GM18519 (cell line): ENCODE data around the gene SULT4A1.

Source experiments
- ATAC-seq: cut with Tn5 transposase; IDR thresholded peaks from one replicate; pipeline ENCODE4 v1.9.1; 2021; ENCODE audit warnings: mild to moderate bottlenecking, moderate library complexity; ENCODE audit not compliant: unreplicated experiment, low FRiP score

The SULT4A1 gene

GRCh38 chr22:43862882-43863202 is 529 bp upstream of the SULT4A1 start:
- ATAC-seq, result no peak

GRCh38 chr22:43861529-43861928 is 784 bp downstream of the SULT4A1 start:
- ATAC-seq, result no peak

GRCh38 chr22:43860831-43861230 is 1.5 kb downstream of the SULT4A1 start:
- no peak for ATAC-seq

GRCh38 chr22:43860126-43860525 is 2.2 kb downstream of the SULT4A1 start:
- ATAC-seq, result no peak

GRCh38 chr22:43859621-43860020 is 2.7 kb downstream of the SULT4A1 start:
- ATAC-seq, result no peak

GRCh38 chr22:43859176-43859575 is 3.1 kb downstream of the SULT4A1 start:
- ATAC-seq, result no peak

- no peak for ATAC-seq
Measured at GRCh38 chr22:43858156-43858895, 4.0 kb downstream of the SULT4A1 start.

- ATAC-seq, result no peak
Measured at GRCh38 chr22:43857367-43857766, 4.9 kb downstream of the SULT4A1 start.

- ATAC-seq, result no peak
Measured at GRCh38 chr22:43855431-43855830, 6.9 kb downstream of the SULT4A1 start.

GRCh38 chr22:43854786-43855271 is 7.5 kb downstream of the SULT4A1 start:
- ATAC-seq, result no peak

- no peak for ATAC-seq
Measured at GRCh38 chr22:43854121-43854785, 8.1 kb downstream of the SULT4A1 start.

GRCh38 chr22:43853328-43853931 is 8.9 kb downstream of the SULT4A1 start:
- no peak for ATAC-seq

GRCh38 chr22:43852573-43853327 is 9.6 kb downstream of the SULT4A1 start:
- no peak for ATAC-seq

- ATAC-seq, result no peak
Measured at GRCh38 chr22:43851979-43852307, 10.4 kb downstream of the SULT4A1 start.

GRCh38 chr22:43851058-43851978 is 11.0 kb downstream of the SULT4A1 start:
- no peak for ATAC-seq

- ATAC-seq, result no peak
Measured at GRCh38 chr22:43850529-43850928, 11.8 kb downstream of the SULT4A1 start.

GRCh38 chr22:43849731-43850130 is 12.6 kb downstream of the SULT4A1 start:
- ATAC-seq, result no peak

GRCh38 chr22:43848366-43849171 is 13.7 kb downstream of the SULT4A1 start:
- ATAC-seq, result no peak
